Gastroesophageal sphincter (tissue), 3 donors: ENCODE measurements around the gene VPS41.

ENCODE experiments used
- POLR2AphosphoS5 ChIP-seq: sonication (generic); formaldehyde crosslinking; IDR thresholded peaks from one replicate; pipeline ENCODE4 v1.6.1; 2017; ENCODE audit warnings: antibody characterized with exemption
- TF ChIP-seq, protein P1 (sequence below), 4 experiments: fragments of 200-600 bp in 2 of 4; fragments of 450-650 bp in 2 of 4; sonication (generic) in 1 of 4; IDR thresholded peaks; one replicate each; pipeline ENCODE4 v1.5.1; 2017 to 2019; ENCODE audit warnings: antibody characterized with exemption in 4 of 4, mild to moderate bottlenecking in 2 of 4, moderate library complexity in 2 of 4

GRCh38 chr7:38909870-38910269 is 879 bp upstream of the VPS41 start:
- TF ChIP-seq, protein P1, sequence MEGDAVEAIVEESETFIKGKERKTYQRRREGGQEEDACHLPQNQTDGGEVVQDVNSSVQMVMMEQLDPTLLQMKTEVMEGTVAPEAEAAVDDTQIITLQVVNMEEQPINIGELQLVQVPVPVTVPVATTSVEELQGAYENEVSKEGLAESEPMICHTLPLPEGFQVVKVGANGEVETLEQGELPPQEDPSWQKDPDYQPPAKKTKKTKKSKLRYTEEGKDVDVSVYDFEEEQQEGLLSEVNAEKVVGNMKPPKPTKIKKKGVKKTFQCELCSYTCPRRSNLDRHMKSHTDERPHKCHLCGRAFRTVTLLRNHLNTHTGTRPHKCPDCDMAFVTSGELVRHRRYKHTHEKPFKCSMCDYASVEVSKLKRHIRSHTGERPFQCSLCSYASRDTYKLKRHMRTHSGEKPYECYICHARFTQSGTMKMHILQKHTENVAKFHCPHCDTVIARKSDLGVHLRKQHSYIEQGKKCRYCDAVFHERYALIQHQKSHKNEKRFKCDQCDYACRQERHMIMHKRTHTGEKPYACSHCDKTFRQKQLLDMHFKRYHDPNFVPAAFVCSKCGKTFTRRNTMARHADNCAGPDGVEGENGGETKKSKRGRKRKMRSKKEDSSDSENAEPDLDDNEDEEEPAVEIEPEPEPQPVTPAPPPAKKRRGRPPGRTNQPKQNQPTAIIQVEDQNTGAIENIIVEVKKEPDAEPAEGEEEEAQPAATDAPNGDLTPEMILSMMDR (IDR thresholded peaks at IDR 0.05): no peak
- TF ChIP-seq POLR2AphosphoS5: no peak
